ENCODE results near the gene TTLL8.

TTLL8 gene

DNA sequence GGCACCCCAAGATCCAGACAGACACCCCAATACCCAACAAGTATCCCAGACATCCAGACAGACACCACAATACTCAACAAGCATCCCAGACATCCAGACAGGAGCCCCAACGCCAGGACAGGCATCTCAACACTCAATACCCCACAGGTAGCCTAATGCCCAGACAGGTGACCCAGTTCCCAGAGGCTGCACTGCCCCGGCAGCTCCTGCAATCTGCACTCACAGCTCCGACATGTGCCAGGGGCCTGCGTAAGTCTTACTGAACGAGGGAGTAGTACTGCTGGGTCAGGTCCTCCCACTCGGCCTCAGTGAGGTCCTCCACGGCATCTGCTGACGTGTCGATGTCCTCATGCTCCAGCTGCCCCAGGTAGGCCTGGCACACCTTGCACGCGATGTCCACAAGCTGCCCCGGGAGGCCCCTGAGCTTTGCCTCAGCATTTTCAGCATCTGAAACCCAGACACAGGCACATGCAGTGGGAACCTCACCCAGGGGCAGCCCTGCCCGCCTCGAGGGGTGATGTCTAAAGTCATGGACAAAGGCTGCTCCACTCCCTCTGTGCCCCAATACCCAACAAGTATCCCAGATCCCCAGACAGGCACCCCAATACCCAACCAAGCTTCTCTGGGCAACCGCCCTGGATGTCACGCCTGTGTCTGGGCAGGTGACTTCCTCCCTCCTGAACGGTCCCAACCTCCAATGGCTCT is 16.6 kb downstream of the TTLL8 start:
- peaks cover 1% of the 10 kb centered on the region for H3K36me3 Mint-ChIP-seq
- H3K27ac Mint-ChIP-seq = no peak overlapping the region
- H3K27me3 Mint-ChIP-seq = peaks cover 3% of the 10 kb centered on the region
- H3K4me3 Mint-ChIP-seq = no peak overlapping the region
- H3K9me3 Mint-ChIP-seq = no peaks in the 10 kb centered on the region
- H3K4me1 Mint-ChIP-seq = peaks cover 11% of the 10 kb centered on the region

DNA sequence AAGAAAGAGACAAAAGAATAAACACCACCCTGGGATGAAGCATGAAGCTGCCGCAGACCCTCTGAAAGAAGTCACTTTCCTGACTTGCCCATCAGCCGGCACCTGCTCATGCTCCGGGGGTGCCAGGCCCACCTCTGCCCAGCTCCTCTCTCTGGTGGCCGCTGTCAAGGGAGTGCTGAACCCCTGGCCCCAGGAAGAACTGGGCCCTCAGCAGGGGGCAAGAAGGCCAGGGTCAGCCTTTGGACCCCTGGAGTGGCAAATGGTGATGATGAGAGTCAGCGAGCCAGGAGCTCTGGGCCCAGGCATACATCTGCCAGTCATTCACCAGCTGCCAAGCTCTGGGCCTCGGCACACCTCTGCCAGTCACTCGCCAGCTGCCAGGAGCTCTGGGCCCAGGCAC is 17.4 kb downstream of the TTLL8 start:
- no peak overlapping the region for H3K27ac Mint-ChIP-seq
- H3K9me3 Mint-ChIP-seq = no peaks in the 10 kb centered on the region

DNA sequence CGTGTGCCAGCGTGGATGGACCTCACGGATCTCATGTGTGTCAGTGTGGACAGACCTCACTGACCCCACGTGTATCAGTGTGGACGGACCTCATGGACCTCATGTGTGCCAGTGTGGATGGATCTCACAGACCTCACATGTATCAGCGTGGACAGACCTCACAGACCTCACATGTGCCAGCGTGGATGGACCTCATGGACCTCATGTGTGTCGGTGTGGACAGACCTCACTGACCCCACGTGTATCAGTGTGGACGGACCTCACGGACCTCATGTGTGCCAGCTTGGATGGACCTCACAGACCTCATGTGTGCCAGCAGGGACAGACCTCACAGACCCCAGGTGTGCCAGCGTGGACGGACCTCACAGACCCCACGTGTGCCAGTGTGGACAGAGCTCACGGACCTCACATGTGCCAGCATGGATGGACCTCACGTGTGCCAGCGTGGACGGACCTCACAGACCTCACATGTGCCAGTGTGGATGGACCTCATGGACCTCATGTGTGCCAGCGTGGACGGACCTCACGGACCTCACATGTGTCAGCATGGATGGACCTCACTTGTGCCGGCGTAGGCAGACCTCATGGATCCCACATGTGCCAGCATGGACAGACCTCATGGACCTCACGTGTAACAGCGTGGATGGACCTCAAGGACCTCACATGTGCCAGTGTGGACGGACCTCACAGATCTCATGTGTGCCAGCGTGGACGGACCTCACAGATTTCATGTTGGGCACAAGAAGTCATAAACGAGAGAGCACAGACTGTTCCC is 18.2 kb downstream of the TTLL8 start:
- Mint-ChIP-seq H3K27me3 (peaks cover 3% of the 10 kb centered on the region), H3K4me1 (peaks cover 10% of the 10 kb centered on the region), H3K9me3 (no peaks in the 10 kb centered on the region), H3K4me3 (no peak overlapping the region), H3K36me3 (peaks cover 1% of the 10 kb centered on the region), H3K27ac (no peak overlapping the region)

More for the DNA sequence above, 17.4 kb downstream of the TTLL8 start:
- H3K27me3 Mint-ChIP-seq = peaks cover 3% of the 10 kb centered on the region
- H3K4me1 Mint-ChIP-seq = peaks cover 11% of the 10 kb centered on the region
- H3K36me3 Mint-ChIP-seq = peaks cover 1% of the 10 kb centered on the region
- H3K4me3 Mint-ChIP-seq = no peak overlapping the region

DNA sequence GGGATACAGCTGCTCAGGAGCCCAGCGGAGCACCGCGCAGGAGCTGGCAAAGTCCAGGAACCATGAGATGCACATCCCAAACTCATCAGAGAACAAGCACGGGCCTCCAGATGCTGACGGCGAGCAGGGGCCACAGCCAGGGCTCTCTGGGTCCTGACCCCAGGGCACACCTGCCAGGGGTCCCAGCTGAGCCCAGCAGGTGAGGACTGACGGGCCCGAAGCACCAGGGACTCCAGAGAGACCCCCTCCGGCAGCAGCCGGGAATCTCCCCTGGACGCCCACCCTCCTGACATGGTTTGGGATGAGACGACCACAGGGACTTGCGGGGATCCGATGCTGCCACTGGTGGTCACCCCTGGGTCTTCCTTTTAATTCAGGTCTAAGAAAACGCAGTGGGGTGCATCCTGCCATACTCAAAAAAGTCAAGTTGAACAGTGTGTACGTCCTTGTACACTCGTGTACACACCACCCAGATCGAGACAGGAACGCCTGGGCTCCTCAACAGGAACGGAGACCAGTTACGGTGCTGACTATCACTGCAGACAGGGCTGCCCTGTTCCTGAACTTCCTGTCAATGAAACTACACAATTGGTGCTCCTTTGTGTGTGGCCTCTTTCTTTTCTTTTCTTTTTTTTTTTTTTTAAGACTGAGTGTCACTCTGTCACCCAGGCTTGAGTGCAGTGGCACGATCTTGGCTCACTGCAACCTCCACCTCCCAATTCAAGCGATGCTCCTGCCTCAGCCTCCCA is 21.9 kb downstream of the TTLL8 start:
- H3K27ac Mint-ChIP-seq = no peak overlapping the region
- H3K9me3 Mint-ChIP-seq = no peaks in the 10 kb centered on the region
- peaks cover 1% of the 10 kb centered on the region for H3K36me3 Mint-ChIP-seq
- no peak overlapping the region for H3K4me3 Mint-ChIP-seq
- no peaks in the 10 kb centered on the region for H3K4me1 Mint-ChIP-seq
- H3K27me3 Mint-ChIP-seq = peaks cover 3% of the 10 kb centered on the region

DNA sequence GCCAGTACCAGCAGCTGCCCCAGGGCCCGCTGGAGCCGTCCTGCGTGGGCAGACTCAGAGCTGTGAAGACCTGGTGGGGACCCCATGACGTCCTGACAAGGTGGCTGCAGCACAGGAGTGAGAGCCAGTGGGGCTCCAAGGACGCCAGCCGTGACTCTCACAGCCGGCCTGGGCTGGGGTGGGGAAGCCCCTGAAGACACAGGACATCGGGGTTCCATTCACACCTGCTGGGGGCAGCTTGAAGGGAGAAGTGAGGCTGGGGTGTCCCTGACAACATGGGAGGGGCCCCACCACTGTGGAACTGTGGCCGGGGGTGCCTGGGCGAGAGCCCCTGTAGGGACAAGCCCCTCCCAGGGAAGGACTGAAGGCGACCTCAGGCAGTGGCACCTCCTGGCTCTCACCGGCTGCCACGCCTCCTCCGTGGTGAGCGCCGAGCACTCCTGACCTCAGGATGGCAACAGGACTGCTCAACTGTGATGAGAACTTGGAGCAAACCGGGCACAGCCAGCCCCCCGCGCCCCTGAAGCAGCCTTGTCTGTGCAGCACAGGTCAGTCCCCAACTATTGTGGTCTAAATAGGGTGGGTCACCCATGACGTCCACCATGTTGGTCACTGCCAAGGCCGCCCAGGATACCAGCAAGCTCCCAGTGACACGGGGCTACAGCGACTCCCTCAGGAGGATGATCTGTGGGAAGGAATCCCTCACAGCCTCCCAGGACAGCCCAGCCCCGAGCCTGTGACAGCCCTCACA is 22.8 kb downstream of the TTLL8 start:
- Mint-ChIP-seq H3K9me3 (no peaks in the 10 kb centered on the region), H3K4me1 (no peaks in the 10 kb centered on the region)

DNA sequence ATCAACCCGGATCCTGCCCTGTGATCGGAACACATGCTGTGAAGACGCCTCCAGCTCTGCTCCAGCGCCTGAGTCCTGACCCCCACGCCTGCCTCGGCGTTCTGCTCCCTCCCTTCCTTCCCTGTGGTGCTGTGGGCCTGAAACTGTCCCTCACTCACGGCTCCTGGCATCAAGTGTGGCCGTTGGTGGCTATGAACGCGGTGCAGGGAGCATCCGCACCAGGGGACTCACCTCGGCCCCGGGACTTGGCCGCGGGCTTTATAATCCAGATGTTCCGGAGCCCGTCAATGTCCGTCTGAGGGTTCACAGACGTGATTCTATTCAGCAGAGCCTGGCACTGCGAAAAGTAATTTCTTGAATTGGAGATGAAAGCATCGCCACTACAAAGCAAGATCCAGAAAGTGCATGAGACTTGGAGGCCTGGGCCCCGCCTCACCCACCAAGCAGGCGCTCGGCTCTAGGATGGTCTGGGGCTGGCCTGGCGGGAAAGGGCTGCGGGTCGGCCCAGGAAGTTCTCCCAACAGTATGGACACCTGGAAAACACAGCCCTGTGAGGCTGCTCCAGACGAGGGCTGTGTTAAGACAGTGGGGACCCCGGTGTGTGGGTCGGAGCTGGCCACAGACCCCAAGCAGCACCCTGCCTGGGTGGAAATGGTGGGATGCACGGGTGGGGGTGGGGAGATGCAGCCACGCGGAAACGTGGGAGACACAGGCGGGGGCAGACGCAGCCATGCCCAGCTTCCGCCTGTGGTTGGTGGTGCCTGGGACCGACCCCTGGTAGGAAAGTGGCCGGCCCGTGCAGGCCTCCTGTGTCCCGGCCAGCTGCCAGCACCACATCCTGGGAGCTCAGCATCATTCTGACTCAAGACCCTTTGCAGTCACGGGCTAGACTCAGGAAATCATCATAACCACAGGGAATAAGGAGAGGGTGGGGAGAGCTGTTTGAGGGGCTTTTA is 23.7 kb downstream of the TTLL8 start:
- Mint-ChIP-seq H3K9me3 (no peaks in the 10 kb centered on the region), H3K27me3 (peaks cover 3% of the 10 kb centered on the region), H3K36me3 (peaks cover 1% of the 10 kb centered on the region), H3K27ac (no peak overlapping the region), H3K4me1 (no peaks in the 10 kb centered on the region), H3K4me3 (no peak overlapping the region)

More for the DNA sequence above, 22.8 kb downstream of the TTLL8 start:
- Mint-ChIP-seq H3K4me3 (no peak overlapping the region), H3K27me3 (peaks cover 3% of the 10 kb centered on the region), H3K27ac (no peak overlapping the region), H3K36me3 (peaks cover 1% of the 10 kb centered on the region)

DNA sequence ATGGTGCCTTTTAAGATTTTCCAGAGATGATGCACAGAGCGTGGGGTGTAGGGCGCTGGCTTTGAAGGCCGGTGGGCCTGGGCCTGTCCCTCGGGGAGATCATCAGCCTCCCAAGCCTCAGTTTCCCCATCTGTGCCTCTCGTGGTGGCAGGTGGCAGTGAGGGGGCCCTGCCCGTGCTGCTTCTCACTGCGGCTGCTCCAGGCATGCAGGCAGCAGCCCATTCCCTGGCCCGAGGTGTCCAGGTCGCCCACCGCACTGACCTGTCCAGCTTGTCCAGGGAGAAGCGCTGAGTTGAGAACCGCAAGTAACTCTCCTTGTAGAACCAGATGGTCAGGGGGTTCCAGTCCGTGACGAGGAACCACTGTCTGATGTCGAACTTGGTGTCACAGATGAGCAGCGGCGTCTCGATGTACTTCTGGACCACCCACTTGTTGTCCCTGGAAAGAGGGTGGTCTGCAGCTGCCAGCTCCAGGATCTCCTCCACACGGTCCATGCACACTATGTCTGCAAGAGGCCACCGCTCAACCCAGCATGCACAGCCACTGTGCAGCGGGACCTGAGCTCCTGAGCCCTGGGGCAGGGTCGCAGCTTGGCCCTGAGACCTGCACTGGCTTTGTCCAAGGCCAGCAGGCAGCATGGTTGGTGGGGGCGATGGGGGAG is 25.0 kb downstream of the TTLL8 start:
- peaks cover under 1% of the 10 kb centered on the region for H3K4me1 Mint-ChIP-seq
- H3K27ac Mint-ChIP-seq = no peak overlapping the region
- peaks cover 3% of the 10 kb centered on the region for H3K27me3 Mint-ChIP-seq
- H3K9me3 Mint-ChIP-seq = no peaks in the 10 kb centered on the region
- no peaks in the 10 kb centered on the region for H3K36me3 Mint-ChIP-seq
- H3K4me3 Mint-ChIP-seq = no peak overlapping the region

DNA sequence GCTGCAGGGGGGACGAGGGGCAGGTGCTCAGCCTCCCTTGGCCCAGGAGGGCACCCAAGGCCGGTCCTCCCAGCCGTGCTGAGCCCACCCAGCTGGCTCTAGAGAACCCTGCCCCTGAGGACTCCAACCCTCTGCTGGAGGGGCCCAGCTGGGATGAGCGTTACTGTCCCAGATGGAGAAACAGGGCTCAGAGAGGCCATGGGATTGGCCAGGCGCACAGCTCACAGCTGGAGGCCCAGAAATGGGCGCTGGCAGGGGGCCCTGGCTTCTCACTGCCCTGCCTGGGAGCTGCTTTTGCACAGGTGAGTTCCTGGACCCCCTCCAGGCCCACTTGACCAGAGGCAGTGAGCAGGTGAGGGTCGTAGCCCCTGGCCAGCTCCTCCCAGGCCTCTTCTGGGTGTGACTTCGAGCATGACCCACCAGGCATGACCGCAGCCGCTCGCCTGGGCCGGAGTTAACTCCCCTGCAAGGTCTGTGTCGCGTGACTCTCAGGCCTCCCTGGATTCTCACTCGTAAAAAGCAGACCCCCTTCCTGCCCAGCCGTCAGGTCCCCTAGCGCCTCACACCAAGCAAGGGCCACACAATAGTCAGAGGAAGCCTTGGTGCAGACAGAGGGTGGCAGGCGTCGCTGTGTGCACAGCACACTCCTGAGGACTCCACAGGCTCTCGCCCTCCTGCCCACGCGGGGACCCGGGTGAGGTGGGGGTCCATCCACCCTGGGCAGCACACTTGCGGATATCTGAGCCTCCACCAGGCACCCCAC is 25.8 kb downstream of the TTLL8 start:
- peaks cover 3% of the 10 kb centered on the region for H3K27me3 Mint-ChIP-seq
- H3K36me3 Mint-ChIP-seq = no peaks in the 10 kb centered on the region
- no peaks in the 10 kb centered on the region for H3K9me3 Mint-ChIP-seq
- no peak overlapping the region for H3K4me3 Mint-ChIP-seq
- H3K27ac Mint-ChIP-seq = no peak overlapping the region
- H3K4me1 Mint-ChIP-seq = peaks cover 9% of the 10 kb centered on the region

DNA sequence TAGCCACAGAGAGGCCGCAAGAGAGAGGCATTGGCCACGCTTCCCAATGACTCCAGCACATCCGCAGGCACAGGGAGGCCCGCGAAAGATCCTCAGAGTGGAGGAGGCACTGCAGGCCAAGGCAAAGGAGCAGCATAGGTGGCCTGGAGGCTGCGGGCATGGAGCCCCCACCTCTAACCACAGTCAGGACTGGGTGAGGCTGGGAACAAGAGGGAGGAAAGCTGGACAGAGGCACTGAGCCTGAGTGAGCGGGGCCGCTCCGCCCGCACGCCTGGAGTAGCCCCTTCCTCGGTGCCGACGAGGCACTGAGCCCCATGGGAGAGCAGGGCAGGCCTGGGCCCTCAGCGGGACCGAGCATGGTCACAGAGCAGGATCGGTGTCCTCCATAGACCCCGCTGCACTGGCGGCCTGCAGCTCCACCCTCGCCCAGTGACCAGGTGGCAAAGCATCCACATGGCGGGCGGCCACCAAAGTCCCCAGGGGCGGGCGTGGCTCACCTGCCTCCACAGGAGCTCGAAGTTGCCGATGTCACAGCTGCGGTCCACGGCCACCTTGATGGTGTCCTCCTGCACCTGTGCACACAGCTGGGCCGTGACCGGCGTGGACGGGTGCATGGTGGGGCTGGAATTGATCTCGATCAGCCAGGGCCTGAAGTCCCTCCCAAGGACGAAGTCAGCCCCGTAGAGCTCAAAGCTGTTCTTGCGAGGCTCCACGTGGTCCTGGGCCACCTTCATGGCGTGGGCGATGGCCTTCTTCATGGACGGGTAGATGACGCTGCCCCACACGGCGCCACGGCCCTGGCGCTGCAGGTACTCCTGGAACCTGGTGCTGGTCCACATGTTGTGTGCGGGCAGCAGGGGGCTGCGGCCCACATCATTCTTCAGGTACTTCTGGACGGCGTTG is 26.7 kb downstream of the TTLL8 start:
- Mint-ChIP-seq H3K4me3 (no peak overlapping the region), H3K4me1 (peaks cover 9% of the 10 kb centered on the region), H3K27me3 (peaks cover 3% of the 10 kb centered on the region), H3K36me3 (no peaks in the 10 kb centered on the region), H3K27ac (no peak overlapping the region), H3K9me3 (no peaks in the 10 kb centered on the region)

DNA sequence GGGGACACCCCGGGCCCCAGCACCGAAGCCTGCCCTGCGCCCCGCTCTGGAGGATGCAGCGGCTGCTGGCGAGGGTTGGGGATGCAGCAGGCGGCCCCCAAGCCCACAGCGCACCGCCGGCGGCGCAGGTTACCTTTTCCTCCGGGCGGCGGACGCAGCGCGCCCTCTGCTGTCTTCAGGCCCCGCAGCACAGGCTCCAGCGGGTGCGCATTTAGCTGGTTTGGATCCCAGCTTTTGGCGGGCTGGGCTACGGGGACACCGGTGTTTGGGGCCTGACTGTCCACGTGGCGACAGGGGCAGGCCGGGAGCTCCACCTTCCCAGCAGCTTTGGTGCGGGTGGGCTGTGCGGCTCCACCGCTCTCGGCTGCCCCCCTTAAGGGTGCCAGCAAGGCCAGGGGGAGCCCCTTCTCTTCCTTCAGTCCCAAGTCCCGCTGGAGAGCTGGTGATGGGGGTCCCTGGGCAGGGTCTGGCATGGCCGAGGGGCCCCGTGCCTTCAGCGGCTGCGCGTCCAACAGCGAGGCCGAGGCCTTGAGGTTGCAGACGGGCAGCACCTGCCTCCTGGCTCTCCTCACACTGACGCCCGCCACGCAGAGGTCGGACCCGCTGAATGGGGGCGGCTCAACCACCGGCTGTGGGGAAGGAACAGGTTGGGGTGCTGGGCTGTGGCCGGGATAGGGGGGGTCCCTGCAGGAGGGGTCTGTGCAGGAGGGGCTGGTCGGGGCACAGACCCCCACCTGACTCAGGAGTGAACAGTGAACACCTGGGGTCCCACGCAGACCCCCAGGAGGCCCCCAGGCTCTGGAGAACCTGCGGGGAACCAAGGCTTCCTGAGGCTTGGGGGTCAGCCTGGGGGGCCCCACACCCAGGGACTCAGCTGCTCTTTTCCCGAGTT is 27.6 kb downstream of the TTLL8 start:
- Mint-ChIP-seq H3K9me3 (no peaks in the 10 kb centered on the region), H3K4me1 (peaks cover 9% of the 10 kb centered on the region), H3K4me3 (no peak overlapping the region), H3K27me3 (peaks cover 3% of the 10 kb centered on the region), H3K36me3 (no peaks in the 10 kb centered on the region), H3K27ac (no peak overlapping the region)

DNA sequence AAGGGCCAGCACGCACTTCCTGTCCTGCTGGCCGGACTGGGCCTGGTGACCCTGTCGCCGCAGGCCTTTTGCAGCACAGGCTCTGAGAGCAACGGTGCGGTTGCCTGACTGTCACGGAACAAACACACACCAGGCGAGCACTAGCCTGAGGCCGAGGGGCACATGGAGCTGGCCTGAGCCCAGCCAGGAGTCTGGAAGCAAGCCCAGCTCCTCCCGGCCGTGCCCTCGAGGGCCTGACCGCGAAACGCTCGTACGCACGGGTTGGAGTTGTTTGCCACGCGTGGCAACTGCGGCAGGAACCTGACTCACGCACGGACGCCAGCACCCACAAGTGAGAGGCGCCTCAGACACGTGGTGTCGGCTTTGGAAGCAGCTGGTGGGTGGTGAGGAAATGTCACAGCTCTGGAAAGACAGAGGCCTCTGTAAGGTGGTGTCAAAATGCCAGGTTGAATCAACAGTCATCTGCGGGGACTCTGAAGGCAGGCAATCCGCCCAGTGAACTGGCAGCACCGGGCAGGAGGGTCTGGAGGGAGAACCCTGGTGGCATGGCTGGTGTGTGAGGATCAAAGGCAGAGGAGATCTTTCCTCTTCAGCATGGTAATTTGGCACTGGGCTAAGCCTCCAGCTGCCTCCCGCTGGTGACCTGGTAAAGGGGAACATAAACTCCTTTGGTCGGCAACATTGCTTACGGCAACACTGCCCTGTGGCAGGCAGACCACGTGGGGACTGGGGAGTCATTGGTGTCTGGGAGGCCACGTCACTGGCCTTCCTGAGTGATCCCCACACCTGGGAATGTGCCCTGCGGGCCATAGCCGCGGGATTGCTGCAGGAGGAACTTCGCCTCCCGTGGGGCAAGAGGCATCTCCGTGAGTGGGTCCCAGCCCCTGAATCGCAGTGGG is 30.2 kb downstream of the TTLL8 start:
- H3K9me3 Mint-ChIP-seq = no peaks in the 10 kb centered on the region
- no peak overlapping the region for H3K27ac Mint-ChIP-seq
- H3K4me1 Mint-ChIP-seq = peaks cover 9% of the 10 kb centered on the region
- H3K27me3 Mint-ChIP-seq = no peaks in the 10 kb centered on the region
- no peaks in the 10 kb centered on the region for H3K36me3 Mint-ChIP-seq
- H3K4me3 Mint-ChIP-seq = no peak overlapping the region

Data from activated naive CD4-positive, alpha-beta T cell treated with anti-CD3 and anti-CD28 coated beads, Interleukin-2, amount 50 U/mL, for 24 hours (primary cell).